A549 (cell line): Measurements from ENCODE around the gene ACACA.

Source experiments
- CBX8 ChIP-seq: fragments of 200-600 bp; sonication (generic); IDR thresholded peaks from 2 replicates; pipeline ENCODE4 v1.6.1; 2016
- CHD4 ChIP-seq: fragments of 200-600 bp; sonication (generic); IDR thresholded peaks from 2 replicates; pipeline ENCODE4 v1.6.1; 2016; ENCODE audit warnings: antibody characterized with exemption, mild to moderate bottlenecking, borderline replicate concordance
- FOSL2 ChIP-seq, 2 experiments: fragments of 450-650 bp in 1 of 2; fragments of >200 bp in 1 of 2; sonication (Bioruptor Twin) in 1 of 2; formaldehyde crosslinking; IDR thresholded peaks; 2 replicates each; pipeline versions ENCODE4 v1.5.0 to v1.6.1; 2016 to 2020; ENCODE audit warnings: mild to moderate bottlenecking in 1 of 2, moderate library complexity in 1 of 2
- HOXB13 ChIP-seq: fragments of 250-450 bp; sonication (Bioruptor Pico); IDR thresholded peaks from 2 replicates; pipeline ENCODE4 v1.5.0; 2020; ENCODE audit warnings: low read depth, mild to moderate bottlenecking, moderate library complexity
- POLR2A ChIP-seq: IDR thresholded peaks from 2 replicates; pipeline ENCODE4 v1.6.1; 2012; ENCODE audit warnings: mild to moderate bottlenecking, low read length
- RCOR1 ChIP-seq: fragments of 150-350 bp; IDR thresholded peaks from 2 replicates; pipeline ENCODE4 v1.6.1; 2014; ENCODE audit warnings: antibody characterized with exemption, low read length, low read depth
- REST ChIP-seq: fragments of 200-600 bp; sonication (generic); IDR thresholded peaks from 2 replicates; pipeline ENCODE4 v1.6.1; 2016; ENCODE audit warnings: antibody characterized with exemption, mild to moderate bottlenecking, moderate library complexity
- USF2 ChIP-seq: fragments of 450-650 bp; IDR thresholded peaks from 2 replicates; pipeline ENCODE4 v1.6.1; 2014; ENCODE audit warnings: antibody characterized with exemption
- ZFP36 ChIP-seq: fragments of 450-650 bp; IDR thresholded peaks from 2 replicates; pipeline ENCODE4 v1.6.1; 2014; ENCODE audit warnings: borderline replicate concordance; ENCODE audit not compliant: partially characterized antibody
- TF ChIP-seq, protein P1 (sequence below): IDR thresholded peaks from 2 replicates; pipeline ENCODE4 v1.6.1; 2012
- TF ChIP-seq, protein P2 (sequence below): fragments of >200 bp; sonication (Bioruptor Twin); formaldehyde crosslinking; IDR thresholded peaks from 3 replicates; pipeline ENCODE4 v1.5.1; 2016
- TF ChIP-seq, protein P3 (sequence below): fragments of 250-450 bp; sonication (Bioruptor Pico); IDR thresholded peaks from 2 replicates; pipeline ENCODE4 v1.5.0; 2021; ENCODE audit warnings: mild to moderate bottlenecking, moderate library complexity, borderline replicate concordance

DNA sequence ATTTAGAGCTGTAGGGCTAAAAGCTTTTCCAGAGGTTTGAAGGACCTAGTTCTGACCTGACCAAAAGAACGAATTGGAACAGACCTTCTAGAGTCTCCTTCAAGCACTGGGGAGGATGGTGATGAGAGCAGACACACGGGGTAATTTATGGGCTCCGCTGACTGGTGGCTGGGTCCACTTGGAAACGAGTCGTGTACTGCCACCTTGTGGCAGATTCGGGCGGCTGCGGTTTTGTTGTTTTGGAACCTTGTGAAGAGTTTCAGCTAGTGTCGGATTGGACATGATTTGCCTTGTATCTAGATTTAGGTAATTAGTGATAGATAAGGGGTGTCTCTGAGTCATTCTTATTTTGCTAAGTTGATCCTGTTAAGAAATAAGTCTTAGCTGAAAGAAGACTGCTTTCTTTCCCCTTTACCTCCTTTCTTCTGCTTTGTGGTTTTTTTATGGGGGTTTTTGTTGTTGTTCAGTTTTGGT is 359.0 kb downstream of the ACACA start:
- TF ChIP-seq REST = no peak
- TF ChIP-seq, protein P1, sequence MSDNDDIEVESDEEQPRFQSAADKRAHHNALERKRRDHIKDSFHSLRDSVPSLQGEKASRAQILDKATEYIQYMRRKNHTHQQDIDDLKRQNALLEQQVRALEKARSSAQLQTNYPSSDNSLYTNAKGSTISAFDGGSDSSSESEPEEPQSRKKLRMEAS = peak; percentile 39; the same call in 1 of the 2 replicates
- TF ChIP-seq, protein P2, sequence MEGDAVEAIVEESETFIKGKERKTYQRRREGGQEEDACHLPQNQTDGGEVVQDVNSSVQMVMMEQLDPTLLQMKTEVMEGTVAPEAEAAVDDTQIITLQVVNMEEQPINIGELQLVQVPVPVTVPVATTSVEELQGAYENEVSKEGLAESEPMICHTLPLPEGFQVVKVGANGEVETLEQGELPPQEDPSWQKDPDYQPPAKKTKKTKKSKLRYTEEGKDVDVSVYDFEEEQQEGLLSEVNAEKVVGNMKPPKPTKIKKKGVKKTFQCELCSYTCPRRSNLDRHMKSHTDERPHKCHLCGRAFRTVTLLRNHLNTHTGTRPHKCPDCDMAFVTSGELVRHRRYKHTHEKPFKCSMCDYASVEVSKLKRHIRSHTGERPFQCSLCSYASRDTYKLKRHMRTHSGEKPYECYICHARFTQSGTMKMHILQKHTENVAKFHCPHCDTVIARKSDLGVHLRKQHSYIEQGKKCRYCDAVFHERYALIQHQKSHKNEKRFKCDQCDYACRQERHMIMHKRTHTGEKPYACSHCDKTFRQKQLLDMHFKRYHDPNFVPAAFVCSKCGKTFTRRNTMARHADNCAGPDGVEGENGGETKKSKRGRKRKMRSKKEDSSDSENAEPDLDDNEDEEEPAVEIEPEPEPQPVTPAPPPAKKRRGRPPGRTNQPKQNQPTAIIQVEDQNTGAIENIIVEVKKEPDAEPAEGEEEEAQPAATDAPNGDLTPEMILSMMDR = peak; percentile 98
- TF ChIP-seq, protein P3, sequence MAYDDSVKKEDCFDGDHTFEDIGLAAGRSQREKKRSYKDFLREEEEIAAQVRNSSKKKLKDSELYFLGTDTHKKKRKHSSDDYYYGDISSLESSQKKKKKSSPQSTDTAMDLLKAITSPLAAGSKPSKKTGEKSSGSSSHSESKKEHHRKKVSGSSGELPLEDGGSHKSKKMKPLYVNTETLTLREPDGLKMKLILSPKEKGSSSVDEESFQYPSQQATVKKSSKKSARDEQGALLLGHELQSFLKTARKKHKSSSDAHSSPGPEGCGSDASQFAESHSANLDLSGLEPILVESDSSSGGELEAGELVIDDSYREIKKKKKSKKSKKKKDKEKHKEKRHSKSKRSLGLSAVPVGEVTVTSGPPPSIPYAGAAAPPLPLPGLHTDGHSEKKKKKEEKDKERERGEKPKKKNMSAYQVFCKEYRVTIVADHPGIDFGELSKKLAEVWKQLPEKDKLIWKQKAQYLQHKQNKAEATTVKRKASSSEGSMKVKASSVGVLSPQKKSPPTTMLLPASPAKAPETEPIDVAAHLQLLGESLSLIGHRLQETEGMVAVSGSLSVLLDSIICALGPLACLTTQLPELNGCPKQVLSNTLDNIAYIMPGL (CRISPR knock-in tag) = no peak
- TF ChIP-seq POLR2A = no peak
- TF ChIP-seq CHD4 = no peak
- TF ChIP-seq USF2 = no peak
- no peak for TF ChIP-seq FOSL2 (IDR thresholded peaks at IDR 0.05)
- TF ChIP-seq FOSL2 (CRISPR knock-in tag; IDR thresholded peaks at IDR 0.05) = no peak
- no peak for TF ChIP-seq CBX8
- TF ChIP-seq RCOR1 = no peak
- TF ChIP-seq HOXB13 (CRISPR knock-in tag) = no peak
- TF ChIP-seq ZFP36 = no peak
